GM12865 (cell line): ENCODE measurements around the gene SDK2.

Experiments used
- DNase-seq: peaks from one replicate; pipeline ENCODE4 v3.0.0; 2010; ENCODE audit warnings: low read depth
- H3K4me3 ChIP-seq: 2 replicates; pipeline ENCODE4 v1.5.1; 2011; ENCODE audit warnings: mild to moderate bottlenecking, low read depth, low read length, control low read depth
- CTCF ChIP-seq: IDR thresholded peaks from 2 replicates; pipeline ENCODE4 v1.5.1; 2011; ENCODE audit warnings: low read length, control low read depth, low read depth, inconsistent platforms; ENCODE audit not compliant: insufficient read depth; ENCODE audit errors: missing control alignments

Gene SDK2

GRCh38 chr17:73628642-73629552, 15.3 kb downstream of the SDK2 start:
- H3K4me3 ChIP-seq = no peak overlapping the region
- TF ChIP-seq CTCF = no peak
- no peak for DNase-seq

- DNase-seq = no peak
- TF ChIP-seq CTCF = no peak
- H3K4me3 ChIP-seq = no peak overlapping the region
Measured at GRCh38 chr17:73625991-73626673, 18.1 kb downstream of the SDK2 start.

- H3K4me3 ChIP-seq = no peak overlapping the region
- no peak for DNase-seq
- TF ChIP-seq CTCF = no peak
Measured at GRCh38 chr17:73625006-73625405, 19.2 kb downstream of the SDK2 start.

- TF ChIP-seq CTCF = no peak
- H3K4me3 ChIP-seq = no peak overlapping the region
- DNase-seq = no peak
Measured at GRCh38 chr17:73624496-73624988, 19.7 kb downstream of the SDK2 start.

- no peak for TF ChIP-seq CTCF
- no peak for DNase-seq
- H3K4me3 ChIP-seq = no peak overlapping the region
Measured at GRCh38 chr17:73623818-73624217, 20.4 kb downstream of the SDK2 start.

- TF ChIP-seq CTCF = no peak
- no peak for DNase-seq
- H3K4me3 ChIP-seq = no peak overlapping the region
Measured at GRCh38 chr17:73623247-73623646, 21.0 kb downstream of the SDK2 start.
